ENCODE measurements around the gene GPR84.

GRCh38 chr12:54358191-54358944 lies 5.9 kb downstream of the GPR84 start:
- TF ChIP-seq EZH2phosphoT487 (IDR thresholded peaks at IDR 0.05; ENCODE audit: insufficient read depth, low read depth) (no peak), EZH2 (IDR thresholded peaks at IDR 0.05; ENCODE audit: insufficient read depth, poor library complexity, severe bottlenecking) (no peak)
